Right atrium auricular region (tissue), 2 donors: Measurements from ENCODE around the gene LDLRAP1. TPM values are rescaled to one million over a fixed set of nuclear protein-coding genes. Genes with fewer than 3 reads are reported as not detected.
"Not testable (repeated sequence)": the region's sequence is repeated elsewhere in the genome, so short reads cannot be mapped to it uniquely, and the experiment has no call there.

ENCODE experiments used
- DNase-seq: peaks from one replicate; pipeline ENCODE4 v3.0.0-alpha.2; 2019; ENCODE audit warnings: low spot score
- H3K27ac ChIP-seq, 2 donors: fragments of 200-600 bp; sonication (generic); 1 replicate in 1 of 2; 2 replicates in 1 of 2; pipeline ENCODE4 v1.5.1; 2016 to 2019
- H3K27me3 ChIP-seq, 2 donors: fragments of 200-600 bp; sonication (generic); one replicate each; pipeline versions ENCODE4 v1.5.1 to v1.6.0; 2017 to 2019
- H3K36me3 ChIP-seq: fragments of 200-600 bp; sonication (generic); one replicate; pipeline ENCODE4 v1.5.1; 2016
- H3K4me1 ChIP-seq, 2 donors: fragments of 200-600 bp; sonication (generic); one replicate each; pipeline versions ENCODE4 v1.5.1 to v1.6.0; 2017 to 2019
- H3K4me3 ChIP-seq, 2 donors: fragments of 200-600 bp; sonication (generic); 1 replicate in 1 of 2; 2 replicates in 1 of 2; pipeline ENCODE4 v1.5.1; 2017 to 2019; ENCODE audit warnings: mild to moderate bottlenecking in 1 of 2, moderate library complexity in 1 of 2
- H3K9me3 ChIP-seq, 2 donors: fragments of 200-600 bp; sonication (generic); one replicate each; pipeline ENCODE4 v1.5.1; 2019
- CTCF ChIP-seq, 2 donors: fragments of 200-600 bp; sonication (generic); IDR thresholded peaks; one replicate each; pipeline ENCODE4 v1.5.1; 2019; ENCODE audit warnings: antibody characterized with exemption in 2 of 2
- total RNA-seq, 2 donors: library from RNA; depleted of rRNA; stranded (reverse); fragments of >200 nt; gene quantifications; one replicate each; pipeline ENCODE4 v1.1.0, GENCODE V29; 2016

Gene LDLRAP1
- total RNA-seq, 2 donors from 2014 or later = 8.9 to 10.1 TPM

GRCh38 chr1:25503551-25504426 is 39.6 kb upstream of the LDLRAP1 start:
- no peak overlapping the region for H3K4me3 ChIP-seq
- H3K27ac ChIP-seq = no peak overlapping the region
- H3K36me3 ChIP-seq = peaks cover under 1% of the 10 kb centered on the region
- no peaks in the 10 kb centered on the region for H3K27me3 ChIP-seq
- peak in 1 of 2 donors; percentile 65 for TF ChIP-seq CTCF (IDR thresholded peaks at IDR 0.05)
- no peaks in the 10 kb centered on the region for H3K9me3 ChIP-seq
- peak; percentile 57 for DNase-seq
- H3K4me1 ChIP-seq = peaks cover 0 to 24% of the 10 kb centered on the region in 2 donors

GRCh38 chr1:25504706-25505595 is 38.5 kb upstream of the LDLRAP1 start:
- H3K9me3 ChIP-seq = no peaks in the 10 kb centered on the region
- no peak overlapping the region for H3K4me3 ChIP-seq
- peaks cover 0 to 24% of the 10 kb centered on the region in 2 donors for H3K4me1 ChIP-seq
- DNase-seq = no peak
- H3K27me3 ChIP-seq = no peaks in the 10 kb centered on the region
- TF ChIP-seq CTCF (IDR thresholded peaks at IDR 0.05) = no peak
- H3K36me3 ChIP-seq = no peaks in the 10 kb centered on the region
- H3K27ac ChIP-seq = no peak overlapping the region

GRCh38 chr1:25505656-25506385 is 37.6 kb upstream of the LDLRAP1 start:
- Histone ChIP-seq H3K9me3 (no peaks in the 10 kb centered on the region), H3K4me1 (peaks cover 0 to 17% of the 10 kb centered on the region in 2 donors), H3K27ac (no peak overlapping the region), H3K36me3 (no peaks in the 10 kb centered on the region), H3K4me3 (no peak overlapping the region), H3K27me3 (no peaks in the 10 kb centered on the region)
- TF ChIP-seq CTCF (IDR thresholded peaks at IDR 0.05) = no peak
- no peak for DNase-seq

- H3K27me3 ChIP-seq, H3K36me3 ChIP-seq, H3K9me3 ChIP-seq, DNase-seq, H3K4me1 ChIP-seq, H3K4me3 ChIP-seq, H3K27ac ChIP-seq: not testable (repeated sequence)
Measured at GRCh38 chr1:25506566-25507463, 36.6 kb upstream of the LDLRAP1 start.

GRCh38 chr1:25513666-25514065 is 29.7 kb upstream of the LDLRAP1 start:
- no peaks in the 10 kb centered on the region for H3K4me1 ChIP-seq
- no peak overlapping the region for H3K4me3 ChIP-seq
- no peak for TF ChIP-seq CTCF (IDR thresholded peaks at IDR 0.05)
- no peaks in the 10 kb centered on the region for H3K9me3 ChIP-seq
- no peaks in the 10 kb centered on the region for H3K36me3 ChIP-seq
- no peaks in the 10 kb centered on the region for H3K27me3 ChIP-seq
- H3K27ac ChIP-seq = no peak overlapping the region
- no peak for DNase-seq
